Activated CD4-positive, alpha-beta T cell treated with anti-CD3 and anti-CD28 coated beads, Interleukin-2, amount 10 ng/mL, durations not matched to agents 7 days and 5 days (primary cell): ENCODE results near the gene JPH2. TPM values are rescaled to one million over a fixed set of nuclear protein-coding genes. Genes with fewer than 3 reads are reported as not detected.

Source experiments
- CTCF ChIA-PET: fragments of 350-600 bp; sonication (Branson Sonifier 250); formaldehyde crosslinking; loops from one replicate; lab custom pipeline; 2021; ENCODE audit warnings: antibody characterized with exemption; lab: Charles Lee
- POLR2A ChIA-PET: fragments of 350-600 bp; sonication (Branson Sonifier 250); formaldehyde crosslinking; loops from one replicate; lab custom pipeline; 2021; ENCODE audit warnings: antibody characterized with exemption; lab: Charles Lee
- DNase-seq: peaks from one replicate; pipeline ENCODE4 v3.0.0-alpha.2; 2020
- H3K27ac Mint-ChIP-seq: one replicate; pipeline ENCODE4 v1.8.0; 2021; ENCODE audit warnings: mild to moderate bottlenecking, moderate library complexity, mixed read lengths
- H3K27me3 Mint-ChIP-seq: one replicate; pipeline ENCODE4 v1.8.0; 2021; ENCODE audit warnings: mixed read lengths
- H3K36me3 Mint-ChIP-seq: one replicate; pipeline ENCODE4 v1.8.0; 2021; ENCODE audit warnings: low read depth, mixed read lengths
- H3K4me1 Mint-ChIP-seq: one replicate; pipeline ENCODE4 v1.8.0; 2021; ENCODE audit warnings: mixed read lengths
- H3K4me3 Mint-ChIP-seq: one replicate; pipeline ENCODE4 v1.8.0; 2021; ENCODE audit warnings: mild to moderate bottlenecking, moderate library complexity, mixed read lengths
- H3K9me3 Mint-ChIP-seq: one replicate; pipeline ENCODE4 v1.8.0; 2021; ENCODE audit warnings: mixed read lengths
- total RNA-seq, 2 experiments: library from RNA; stranded (reverse); gene quantifications; one replicate each; pipeline ENCODE4 v1.2.3, GENCODE V29; 2021

The JPH2 gene
- total RNA-seq, 2 experiments from 2014 or later, result not detected

DNA sequence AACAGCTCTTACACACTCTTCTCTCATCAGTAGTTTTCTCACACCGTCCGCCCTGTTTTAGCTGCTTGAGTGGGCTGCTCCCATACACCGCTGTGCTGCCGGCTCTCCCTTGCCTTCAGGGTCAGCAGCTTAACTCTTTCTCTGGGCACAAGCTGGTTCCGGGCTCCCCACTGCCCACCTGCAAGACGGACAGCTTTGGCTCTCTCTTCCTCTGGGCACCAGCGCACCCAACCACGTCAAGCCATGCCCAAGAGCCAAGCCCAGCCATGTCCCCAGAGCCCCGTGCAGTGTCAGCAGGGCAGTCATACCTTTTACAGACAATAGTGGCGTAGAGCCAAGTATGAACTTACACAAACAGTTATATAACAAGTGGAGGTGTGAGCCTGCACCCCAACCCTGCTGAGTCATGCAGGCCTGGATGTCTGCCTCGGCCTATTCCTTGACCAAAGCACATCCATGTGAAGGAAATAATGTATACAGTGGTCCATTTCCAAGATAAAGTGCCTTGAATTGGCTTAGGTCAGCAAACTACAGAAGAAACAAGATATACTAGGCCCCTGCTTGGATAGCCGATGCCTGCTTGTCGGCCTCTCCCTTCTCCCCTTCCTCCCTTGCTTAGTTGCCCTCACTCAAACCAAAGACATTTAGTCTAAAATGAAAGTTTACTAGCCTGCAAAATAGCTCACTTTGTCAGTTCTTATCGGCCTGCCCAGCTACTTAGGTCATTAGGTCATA, 89.3 kb downstream of the JPH2 start:
- Mint-ChIP-seq H3K4me1 (peaks cover 3% of the 10 kb centered on the region), H3K4me3 (no peak overlapping the region), H3K27ac (no peak overlapping the region), H3K36me3 (no peaks in the 10 kb centered on the region), H3K9me3 (no peaks in the 10 kb centered on the region), H3K27me3 (peaks cover 29% of the 10 kb centered on the region)
- CTCF ChIA-PET, result no interaction called here
- DNase-seq, result no peak
- POLR2A ChIA-PET, result no interaction called here

DNA sequence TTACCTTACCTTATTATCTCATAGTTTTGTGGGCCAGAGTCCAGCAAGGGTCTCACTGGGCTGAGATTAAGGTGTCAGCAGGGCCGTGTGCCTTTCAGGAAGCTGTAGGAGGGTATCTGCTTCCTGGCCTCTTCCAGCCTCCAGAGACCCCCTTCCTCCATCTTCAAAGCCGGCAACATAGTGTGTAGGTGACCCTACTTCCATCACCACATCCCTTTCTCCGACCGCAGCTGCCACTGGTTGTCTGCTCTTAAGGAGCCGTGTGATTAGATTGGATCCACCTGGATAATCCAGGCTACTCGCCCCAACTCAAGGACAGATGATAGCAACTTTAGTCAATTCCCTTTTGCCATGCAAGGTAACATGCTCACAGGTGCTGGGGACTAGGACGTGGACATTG, 91.2 kb downstream of the JPH2 start:
- Mint-ChIP-seq H3K9me3 (no peaks in the 10 kb centered on the region), H3K36me3 (no peaks in the 10 kb centered on the region), H3K4me1 (peaks cover 3% of the 10 kb centered on the region), H3K27ac (no peak overlapping the region), H3K4me3 (no peak overlapping the region), H3K27me3 (peaks cover 15% of the 10 kb centered on the region)
- no peak for DNase-seq
- ChIA-PET POLR2A (no interaction called here), CTCF (interaction anchor here (0.6 kb wide), 2 partner anchors 70 to 605 kb away, joined by 3 to 4 read pairs; no protein-coding TSS in a partner anchor)

DNA sequence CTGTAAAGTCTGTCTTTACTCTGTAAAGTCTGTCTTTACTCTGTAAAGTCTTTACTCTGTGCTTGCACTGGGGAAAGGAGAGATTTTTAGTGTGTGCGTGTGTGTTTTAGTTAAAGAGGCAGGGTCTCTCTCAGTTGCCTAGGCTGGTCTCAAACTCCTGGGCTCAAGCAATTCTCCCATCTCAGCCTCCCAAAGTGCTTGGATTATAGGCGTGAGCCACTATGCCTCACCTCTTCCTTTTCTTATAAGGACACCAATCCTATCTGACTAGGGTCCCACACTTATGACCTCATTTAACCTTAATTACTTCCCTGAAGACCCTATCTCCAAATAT, 93.8 kb downstream of the JPH2 start:
- Mint-ChIP-seq H3K27ac (no peak overlapping the region), H3K27me3 (peaks cover 9% of the 10 kb centered on the region), H3K36me3 (no peaks in the 10 kb centered on the region), H3K4me1 (peaks cover 3% of the 10 kb centered on the region), H3K9me3 (no peaks in the 10 kb centered on the region), H3K4me3 (no peak overlapping the region)
- no peak for DNase-seq
- ChIA-PET CTCF (interaction anchor here (0.8 kb wide), 1 partner anchor 367 kb away, joined by 3 read pairs; no protein-coding TSS in a partner anchor), POLR2A (no interaction called here)

DNA sequence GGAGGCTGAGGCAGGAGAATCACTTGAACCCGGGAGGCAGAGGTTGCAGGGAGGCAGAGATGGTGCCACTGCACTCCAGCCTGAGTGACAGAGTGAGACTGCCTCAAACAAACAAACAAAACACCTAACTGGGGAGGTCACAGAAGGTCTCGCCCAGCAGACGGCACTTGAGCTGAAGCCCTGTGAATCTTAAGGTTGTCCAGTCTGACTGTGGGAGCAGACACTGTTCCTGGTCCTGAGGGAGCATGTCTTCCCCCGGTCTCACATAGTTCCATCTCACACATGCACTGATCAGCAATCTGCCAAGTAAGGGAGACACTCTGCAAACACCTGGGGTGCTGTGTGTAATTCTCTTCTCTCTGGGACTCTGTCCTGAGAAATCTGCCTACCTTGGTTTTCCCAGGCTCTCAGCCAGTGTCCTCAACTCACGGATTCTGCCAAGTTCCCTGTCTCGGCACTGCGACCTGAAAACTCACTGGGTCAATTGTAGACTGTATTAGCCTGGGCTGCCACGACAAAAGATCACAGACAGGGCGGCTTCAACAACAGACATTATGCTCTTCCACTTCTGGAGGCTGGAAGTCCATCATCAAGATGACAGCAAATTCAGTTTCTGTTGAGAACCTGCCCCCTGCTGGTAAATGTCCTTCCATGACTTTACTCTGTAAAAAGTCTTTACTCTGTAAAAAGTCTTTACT, 94.3 kb downstream of the JPH2 start:
- Mint-ChIP-seq H3K27me3 (peaks cover 9% of the 10 kb centered on the region), H3K4me1 (peaks cover 3% of the 10 kb centered on the region), H3K4me3 (no peak overlapping the region), H3K27ac (no peak overlapping the region), H3K9me3 (no peaks in the 10 kb centered on the region), H3K36me3 (no peaks in the 10 kb centered on the region)
- POLR2A ChIA-PET, result no interaction called here
- CTCF ChIA-PET, result interaction anchor here (1.1 to 1.4 kb wide), 5 partner anchors 9 to 341 kb away, joined by 3 read pairs; no protein-coding TSS in a partner anchor
- DNase-seq, result peak; percentile 59

DNA sequence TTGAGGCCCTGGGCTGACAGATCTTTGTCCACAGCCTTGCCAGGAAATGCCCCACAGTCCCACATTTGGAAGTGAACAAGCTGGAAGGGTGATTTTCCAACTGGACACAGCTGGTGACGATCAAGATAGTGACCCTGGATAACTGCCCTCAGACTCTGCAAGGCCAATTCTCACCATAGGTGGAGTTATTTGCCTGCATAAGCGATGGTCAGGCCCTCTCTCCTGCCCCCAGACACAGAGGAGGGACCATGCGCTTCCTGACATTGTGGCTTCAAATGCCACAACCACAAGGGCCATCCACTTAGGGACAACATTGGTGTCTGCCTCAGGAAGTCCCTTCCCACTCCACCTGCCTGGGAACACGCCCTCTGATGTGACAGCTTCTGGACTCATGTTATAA, 96.0 kb downstream of the JPH2 start:
- no peaks in the 10 kb centered on the region for H3K9me3 Mint-ChIP-seq
- no peak for DNase-seq
- ChIA-PET POLR2A (interaction anchor here (0.6 kb wide), 1 partner anchor 340 kb away, joined by 3 read pairs; no protein-coding TSS in a partner anchor), CTCF (interaction anchor here (1.4 kb wide), 1 partner anchor 7 kb away, joined by 3 read pairs; no protein-coding TSS in a partner anchor)
- no peaks in the 10 kb centered on the region for H3K36me3 Mint-ChIP-seq
- H3K27ac Mint-ChIP-seq, result no peak overlapping the region
- no peak overlapping the region for H3K4me3 Mint-ChIP-seq
- peaks cover 3% of the 10 kb centered on the region for H3K4me1 Mint-ChIP-seq
- peaks cover 9% of the 10 kb centered on the region for H3K27me3 Mint-ChIP-seq

DNA sequence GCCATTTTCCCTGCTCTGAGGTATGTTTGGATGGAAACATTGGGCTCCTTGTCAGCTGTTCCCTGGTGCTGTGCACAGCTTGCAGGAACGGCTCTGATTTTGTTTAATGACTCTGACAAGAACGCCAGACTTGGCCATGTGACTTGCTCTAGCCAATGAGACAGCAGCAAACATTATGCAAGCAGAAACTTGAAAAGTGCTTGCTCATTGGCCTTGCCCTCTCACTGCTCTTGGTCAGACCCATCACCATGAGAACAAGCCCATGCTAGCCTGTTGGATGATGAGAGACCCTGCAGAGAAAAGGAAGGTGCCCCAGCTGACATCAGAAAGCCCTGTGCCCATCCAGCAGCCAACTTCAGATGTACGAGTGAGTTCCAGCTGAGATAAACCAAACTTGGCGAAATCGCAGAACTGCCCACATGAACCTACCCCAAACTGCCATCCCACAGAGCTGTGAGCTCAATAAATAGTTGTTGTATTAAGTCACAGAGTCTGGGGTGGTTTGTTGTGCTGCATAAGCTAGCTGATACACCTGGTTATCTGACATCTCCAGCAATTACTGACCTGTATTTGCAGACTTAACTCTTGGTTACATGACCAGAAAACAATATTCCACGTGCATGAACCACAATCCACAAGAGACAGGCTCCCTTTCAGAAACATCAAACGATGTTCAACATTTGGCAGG, 96.9 kb downstream of the JPH2 start:
- POLR2A ChIA-PET, result interaction anchor here (0.6 kb wide), 1 partner anchor 340 kb away, joined by 3 read pairs; no protein-coding TSS in a partner anchor
- Mint-ChIP-seq H3K36me3 (no peaks in the 10 kb centered on the region), H3K27me3 (peaks cover 9% of the 10 kb centered on the region), H3K9me3 (no peaks in the 10 kb centered on the region), H3K4me3 (no peak overlapping the region), H3K27ac (no peak overlapping the region), H3K4me1 (peaks cover 3% of the 10 kb centered on the region)
- DNase-seq, result no peak
- CTCF ChIA-PET, result interaction anchor here (1.3 kb wide), 1 partner anchor 19 kb away, joined by 3 read pairs; no protein-coding TSS in a partner anchor

DNA sequence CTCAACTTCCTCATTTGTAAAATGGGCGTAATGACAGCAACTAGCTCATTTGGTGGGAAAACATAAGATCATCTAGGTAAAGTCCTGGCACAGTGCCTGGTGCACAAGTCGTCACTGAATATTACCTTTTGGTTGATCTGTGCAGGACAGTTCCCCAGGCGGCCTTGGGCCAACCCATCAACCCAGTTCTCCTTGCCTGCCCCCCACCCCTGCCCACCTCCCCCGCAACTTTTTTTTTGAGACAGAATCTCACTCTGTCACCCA, 99.2 kb downstream of the JPH2 start:
- Mint-ChIP-seq H3K9me3 (no peaks in the 10 kb centered on the region), H3K4me1 (peaks cover under 1% of the 10 kb centered on the region), H3K27ac (no peak overlapping the region), H3K27me3 (peaks cover 3% of the 10 kb centered on the region), H3K36me3 (no peaks in the 10 kb centered on the region), H3K4me3 (no peak overlapping the region)
- no peak for DNase-seq
- CTCF ChIA-PET, result interaction anchor here (0.7 kb wide), 1 partner anchor 12 kb away, joined by 4 read pairs; no protein-coding TSS in a partner anchor
- POLR2A ChIA-PET, result no interaction called here

DNA sequence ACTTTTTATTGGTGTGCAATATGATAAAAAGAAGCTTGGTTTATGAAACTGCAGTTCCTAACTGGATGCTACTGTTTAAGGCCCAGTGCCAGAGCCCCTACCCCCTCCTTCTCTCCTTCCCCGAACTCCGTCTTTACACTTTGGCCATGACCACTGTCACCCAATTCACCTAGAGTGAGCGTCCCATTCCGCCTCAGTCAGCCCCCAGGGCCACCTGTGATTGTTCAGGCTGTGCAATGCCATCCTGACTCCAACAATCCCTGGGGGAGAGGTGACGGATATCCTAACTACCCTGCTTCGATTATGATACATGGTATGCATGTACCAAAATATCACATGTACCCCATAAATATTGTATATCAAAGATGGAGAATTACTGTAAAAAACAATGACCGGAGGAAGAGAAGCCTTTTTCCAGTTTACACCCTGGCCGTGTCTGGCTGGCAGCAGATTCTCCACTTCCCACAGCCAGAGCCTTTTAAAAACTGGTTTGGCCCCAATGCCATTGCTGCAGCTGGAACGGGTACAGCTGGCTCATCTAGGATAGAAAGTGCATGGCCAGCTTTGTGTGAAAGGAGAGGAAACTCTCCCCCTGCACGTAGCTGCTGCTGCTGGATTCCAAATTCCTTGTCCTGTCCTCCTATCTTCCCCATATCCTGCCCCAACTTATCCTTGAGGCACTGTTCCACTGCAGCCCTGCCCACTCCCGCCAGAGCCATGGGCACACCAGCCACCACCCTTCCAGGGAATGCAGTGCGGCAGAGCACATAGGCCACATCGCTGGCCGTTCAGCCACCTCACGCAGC, 99.7 kb downstream of the JPH2 start:
- no peaks in the 10 kb centered on the region for H3K4me1 Mint-ChIP-seq
- POLR2A ChIA-PET, result no interaction called here
- no peaks in the 10 kb centered on the region for H3K36me3 Mint-ChIP-seq
- H3K9me3 Mint-ChIP-seq, result no peaks in the 10 kb centered on the region
- no peak overlapping the region for H3K4me3 Mint-ChIP-seq
- DNase-seq, result no peak
- peaks cover 3% of the 10 kb centered on the region for H3K27me3 Mint-ChIP-seq
- H3K27ac Mint-ChIP-seq, result no peak overlapping the region
- CTCF ChIA-PET, result interaction anchor here (0.7 kb wide), 1 partner anchor 12 kb away, joined by 4 read pairs; no protein-coding TSS in a partner anchor

DNA sequence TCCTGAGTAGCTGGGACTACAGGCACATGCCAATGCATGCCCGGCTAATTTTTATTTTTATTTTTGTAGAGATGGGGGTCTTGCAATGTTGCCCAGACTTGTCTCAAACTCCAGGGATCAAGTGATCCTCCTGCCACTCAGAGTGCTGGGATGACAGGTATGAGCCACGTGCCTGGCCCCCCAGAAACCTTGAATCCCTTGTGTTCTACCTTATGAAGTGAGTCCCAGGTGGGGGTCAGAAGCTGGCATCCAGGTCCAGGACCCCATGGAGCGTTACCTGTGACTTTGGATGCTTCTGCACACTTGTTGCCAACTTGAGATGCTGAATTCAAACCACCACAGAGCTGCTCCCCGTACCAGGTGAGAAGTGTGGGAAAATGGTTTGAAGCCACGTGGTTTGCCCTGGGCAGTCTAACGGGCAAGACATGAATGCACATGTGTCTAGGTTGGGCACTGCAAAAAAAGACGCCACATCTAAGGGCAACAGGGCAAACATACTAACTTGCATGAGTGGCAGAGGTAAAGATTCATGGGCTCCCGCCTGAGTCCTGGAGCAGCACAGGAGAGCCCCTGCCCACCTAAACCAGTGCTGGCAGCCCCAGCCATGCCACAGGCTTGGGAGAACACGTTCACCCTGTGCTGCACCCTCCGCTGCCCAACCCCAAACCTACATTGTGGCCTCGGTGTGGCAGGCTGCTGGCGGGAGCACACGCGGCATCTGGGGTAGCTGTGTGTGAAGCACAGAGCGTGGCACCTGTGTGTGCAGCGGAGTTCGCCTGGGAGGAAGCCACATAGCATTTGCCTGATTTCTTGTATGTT, 101.2 kb downstream of the JPH2 start:
- no peak overlapping the region for H3K27ac Mint-ChIP-seq
- no peaks in the 10 kb centered on the region for H3K36me3 Mint-ChIP-seq
- no peak for DNase-seq
- ChIA-PET CTCF (interaction anchor here (0.6 kb wide), 1 partner anchor 36 kb away, joined by 3 read pairs; no protein-coding TSS in a partner anchor), POLR2A (no interaction called here)
- peaks cover 1% of the 10 kb centered on the region for H3K4me1 Mint-ChIP-seq
- H3K27me3 Mint-ChIP-seq, result no peaks in the 10 kb centered on the region
- no peak overlapping the region for H3K4me3 Mint-ChIP-seq
- H3K9me3 Mint-ChIP-seq, result no peaks in the 10 kb centered on the region

DNA sequence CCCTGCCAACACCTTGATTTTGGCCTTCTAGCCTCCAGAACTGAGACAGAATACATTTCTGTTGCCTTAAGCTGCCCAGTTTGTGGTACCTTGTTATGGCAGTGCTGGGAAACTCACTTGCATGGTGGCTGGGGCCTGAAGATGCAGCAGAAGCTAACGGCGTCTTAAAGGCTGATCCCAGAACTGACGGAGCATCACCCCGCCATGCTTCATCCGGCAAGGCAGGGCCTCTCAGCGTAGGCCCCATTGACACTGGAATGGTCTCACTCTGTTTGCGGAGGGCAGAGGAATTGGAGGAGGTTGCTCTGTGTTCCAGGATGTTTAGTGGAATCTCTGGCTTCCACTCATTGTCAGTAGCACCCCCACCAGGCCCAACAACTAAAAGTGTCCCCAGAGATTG, 102.1 kb downstream of the JPH2 start:
- H3K27ac Mint-ChIP-seq, result no peak overlapping the region
- POLR2A ChIA-PET, result no interaction called here
- CTCF ChIA-PET, result interaction anchor here (0.7 to 1.1 kb wide), 3 partner anchors 43 to 335 kb away, joined by 3 read pairs; no protein-coding TSS in a partner anchor
- DNase-seq, result no peak
- H3K4me1 Mint-ChIP-seq, result peaks cover 9% of the 10 kb centered on the region
- no peak overlapping the region for H3K4me3 Mint-ChIP-seq
- H3K36me3 Mint-ChIP-seq, result no peaks in the 10 kb centered on the region
- H3K27me3 Mint-ChIP-seq, result no peaks in the 10 kb centered on the region
- H3K9me3 Mint-ChIP-seq, result no peaks in the 10 kb centered on the region

DNA sequence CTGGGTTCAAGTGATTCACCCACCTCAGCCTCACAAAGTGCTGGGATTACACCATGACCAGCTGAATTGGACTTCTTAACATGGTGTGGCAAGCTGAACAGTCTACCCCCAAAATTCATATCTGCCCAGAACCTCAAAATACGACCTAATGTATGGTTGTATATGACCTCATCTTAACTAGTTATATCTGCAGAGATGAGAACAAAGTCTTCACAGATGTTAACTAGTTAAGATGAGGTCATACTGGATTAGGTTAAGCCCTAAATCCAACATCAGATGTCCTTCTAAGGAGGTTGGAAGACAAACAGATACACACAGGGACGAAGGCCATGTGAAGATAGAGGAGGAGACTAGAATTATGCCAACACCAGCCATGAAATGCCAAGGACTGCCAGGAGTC, 102.5 kb downstream of the JPH2 start:
- no peaks in the 10 kb centered on the region for H3K36me3 Mint-ChIP-seq
- H3K27ac Mint-ChIP-seq, result no peak overlapping the region
- no peak for DNase-seq
- no peaks in the 10 kb centered on the region for H3K9me3 Mint-ChIP-seq
- no peak overlapping the region for H3K4me3 Mint-ChIP-seq
- ChIA-PET POLR2A (no interaction called here), CTCF (interaction anchor here (0.6 to 1.3 kb wide), 6 partner anchors 32 to 523 kb away, joined by 3 to 4 read pairs (median 4); no protein-coding TSS in a partner anchor)
- no peaks in the 10 kb centered on the region for H3K27me3 Mint-ChIP-seq
- H3K4me1 Mint-ChIP-seq, result peaks cover 14% of the 10 kb centered on the region
